LoVo (cell line): Measurements from ENCODE around the gene NFE2L3.
A peak's percentile ranks its signal among the peaks of the same experiment; 100 is the strongest.
"Not testable (repeated sequence)": the region's sequence is repeated elsewhere in the genome, so short reads cannot be mapped to it uniquely, and the experiment has no call there.

Experiments used
- DNase-seq: peaks from one replicate; pipeline ENCODE4 v3.0.0-alpha.2; 2016; ENCODE audit warnings: low spot score

The NFE2L3 gene

DNA sequence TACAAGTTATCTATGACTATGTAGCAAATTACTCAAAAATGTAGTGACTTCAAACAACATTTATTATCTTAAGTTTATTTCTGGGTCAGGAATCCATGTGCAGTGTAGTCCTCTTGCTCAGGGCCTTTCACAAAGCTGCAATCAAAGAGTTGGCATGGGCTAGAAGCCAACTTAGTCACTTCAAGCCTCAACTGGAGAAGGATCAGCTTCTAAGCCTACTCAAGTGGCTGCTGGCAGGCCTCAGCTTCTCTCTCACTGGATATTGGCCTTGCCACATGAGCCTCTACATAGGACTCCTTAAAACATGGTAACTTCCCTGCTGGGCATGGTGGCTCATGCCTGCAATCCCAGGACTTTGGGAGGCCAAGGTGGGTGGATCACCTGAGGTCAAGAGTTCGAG is 5.0 kb upstream of the NFE2L3 start:
- no peak for DNase-seq

GRCh38 chr7:26147646-26148306 is 4.2 kb upstream of the NFE2L3 start:
- not testable (repeated sequence) for DNase-seq

- DNase-seq: not testable (repeated sequence)
Observed at GRCh38 chr7:26148307-26148700, 3.7 kb upstream of the NFE2L3 start.

DNA sequence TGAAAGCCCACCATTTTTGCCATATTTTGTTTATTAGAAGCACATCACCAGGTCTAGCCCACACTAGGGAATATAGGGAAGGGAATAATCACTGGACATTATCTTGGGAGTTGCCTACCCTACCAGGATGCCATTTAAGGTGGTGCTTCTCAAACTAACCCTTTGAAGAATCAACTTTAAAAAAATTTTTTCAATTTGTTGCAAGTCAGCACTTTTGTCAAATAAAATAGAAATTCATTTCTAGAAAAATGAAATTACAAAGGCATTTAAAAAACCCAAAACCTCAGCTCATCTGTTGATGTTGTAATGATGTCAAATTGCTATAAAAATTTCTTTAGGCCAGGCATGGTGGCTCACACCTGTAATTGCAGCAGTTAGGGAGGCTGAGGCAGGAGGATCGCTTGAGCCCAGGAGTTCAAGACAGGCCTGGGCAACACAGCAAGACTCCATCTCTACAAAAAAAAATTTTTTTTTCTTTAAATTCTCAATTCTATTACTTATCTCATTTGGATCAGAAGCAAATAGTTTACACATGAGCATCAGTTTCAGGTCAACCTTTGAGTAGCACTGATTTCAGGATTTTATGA is 2.5 kb upstream of the NFE2L3 start:
- DNase-seq: no peak

DNA sequence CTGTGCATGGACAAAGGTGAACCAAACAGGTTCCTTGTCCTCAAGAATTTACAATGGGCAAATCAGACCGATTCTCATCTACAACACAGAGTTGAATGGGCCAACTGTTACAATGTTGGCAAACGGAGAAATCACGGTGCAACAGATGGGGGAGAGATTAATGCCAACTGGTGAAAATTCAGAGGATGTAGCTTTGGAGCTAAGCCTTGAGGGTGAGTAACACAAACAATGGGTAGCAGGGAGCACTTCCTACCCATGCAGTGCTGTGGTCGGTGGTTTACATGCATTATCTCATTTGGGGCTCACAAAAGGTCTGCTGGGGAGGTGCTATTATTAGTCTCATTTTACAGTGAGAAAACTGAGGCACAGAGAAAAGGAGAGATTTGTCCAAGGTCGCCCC is 902 bp upstream of the NFE2L3 start:
- DNase-seq: no peak

DNA sequence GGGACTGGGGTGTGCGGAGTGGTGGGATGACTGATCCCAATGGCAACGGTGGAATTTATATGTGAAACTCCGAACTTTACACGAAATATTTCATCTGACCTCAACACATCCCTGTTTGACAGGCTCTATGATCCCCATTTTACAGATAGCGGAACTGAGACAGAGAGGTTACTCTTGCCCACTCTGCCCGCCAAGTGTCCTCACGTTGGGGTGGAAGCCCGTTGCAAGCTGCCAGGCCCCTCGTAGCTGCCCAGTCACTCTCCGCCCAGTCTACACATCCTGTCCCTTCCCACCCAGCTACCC is 397 bp upstream of the NFE2L3 start:
- no peak for DNase-seq

DNA sequence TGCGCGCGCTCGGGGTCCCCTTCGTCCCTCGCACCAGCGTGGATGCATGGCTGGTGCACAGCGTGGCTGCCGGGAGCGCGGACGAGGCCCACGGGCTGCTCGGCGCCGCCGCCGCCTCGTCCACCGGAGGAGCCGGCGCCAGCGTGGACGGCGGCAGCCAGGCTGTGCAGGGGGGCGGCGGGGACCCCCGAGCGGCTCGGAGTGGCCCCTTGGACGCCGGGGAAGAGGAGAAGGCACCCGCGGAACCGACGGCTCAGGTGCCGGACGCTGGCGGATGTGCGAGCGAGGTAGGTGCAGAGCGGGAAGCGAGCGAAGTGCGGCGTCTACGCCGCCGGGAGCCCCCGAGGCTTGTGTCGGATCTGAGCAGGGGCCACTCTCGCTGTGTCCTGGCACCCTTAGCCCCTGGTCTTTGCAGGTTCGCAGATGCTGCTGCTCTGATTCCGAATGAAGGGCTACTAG is 813 bp downstream of the NFE2L3 start:
- DNase-seq: not testable (repeated sequence)

DNA sequence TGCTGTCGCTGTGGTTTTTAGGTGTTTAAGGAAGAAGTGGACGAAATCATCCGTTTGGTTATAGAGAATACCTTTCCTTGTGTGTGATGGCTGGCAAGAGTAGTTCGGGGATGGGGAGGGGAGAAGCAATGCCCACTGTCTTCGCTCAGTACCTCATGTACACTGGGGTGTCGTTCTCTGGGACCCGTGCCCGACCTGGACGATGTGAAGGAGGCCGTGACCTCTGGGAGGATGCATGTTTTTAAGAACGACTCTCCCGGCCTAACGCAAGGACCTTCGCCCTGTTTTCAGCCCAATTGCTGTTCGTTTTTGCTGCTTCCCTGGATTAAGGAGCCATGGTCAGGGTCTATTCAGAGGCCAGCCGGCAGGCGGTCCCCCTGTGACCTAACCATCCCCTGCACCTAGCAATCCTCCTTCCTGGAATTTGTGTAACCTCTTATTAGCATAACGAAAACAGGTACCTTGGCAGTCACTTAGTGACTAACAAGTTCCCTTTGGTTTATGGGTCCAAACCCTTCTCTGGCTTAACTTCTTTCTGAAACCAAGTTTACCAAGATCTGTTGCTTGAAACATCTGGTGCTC is 1.3 kb downstream of the NFE2L3 start:
- peak; percentile 53 for DNase-seq

- peak; percentile 55 for DNase-seq
Observed at GRCh38 chr7:26153823-26154783, 2.1 kb downstream of the NFE2L3 start.

GRCh38 chr7:26155531-26156375 is 3.8 kb downstream of the NFE2L3 start:
- DNase-seq: peak; percentile 64

- DNase-seq: peak; percentile 80
Observed at GRCh38 chr7:26156451-26157420, 4.7 kb downstream of the NFE2L3 start.

- DNase-seq: no peak
Observed at GRCh38 chr7:26157520-26158105, 5.6 kb downstream of the NFE2L3 start.

DNA sequence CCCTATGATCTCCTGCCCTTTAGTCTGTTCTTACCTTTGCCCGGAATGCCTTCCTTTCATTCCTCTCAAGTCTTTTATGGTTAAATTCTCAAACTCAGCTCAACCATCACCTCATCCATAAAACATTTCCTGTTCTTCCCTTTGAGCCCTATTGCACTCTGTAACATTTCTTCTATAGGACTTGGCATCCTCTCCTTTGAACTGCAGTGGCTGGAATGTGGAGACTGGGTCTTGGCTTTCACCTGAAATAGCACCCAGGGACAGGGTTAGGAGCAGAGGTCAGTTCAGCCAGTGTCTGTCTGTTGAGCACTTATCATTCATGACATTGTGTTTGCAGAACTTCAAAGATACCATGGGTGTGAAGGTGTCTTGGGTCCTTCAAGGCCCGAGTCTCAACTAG is 7.2 kb downstream of the NFE2L3 start:
- DNase-seq: no peak

DNA sequence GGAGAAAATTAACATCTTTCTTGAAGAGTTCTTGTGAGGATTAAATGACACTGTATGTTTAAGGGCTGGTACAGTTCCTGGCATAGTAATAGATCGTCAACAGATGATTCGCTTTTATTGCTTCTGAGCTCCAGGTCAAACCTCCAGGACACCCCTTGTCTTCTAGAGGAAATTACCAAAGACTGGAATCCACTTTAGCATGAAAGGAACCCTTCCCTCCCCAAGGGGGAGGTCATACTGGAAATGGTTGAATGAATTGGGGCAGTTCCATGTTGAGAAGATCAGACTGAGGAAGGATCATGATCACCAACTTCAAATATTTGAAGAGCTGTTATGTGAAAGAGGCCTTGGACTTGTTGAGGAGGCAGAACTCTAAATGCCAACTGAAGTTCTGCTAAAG is 8.9 kb downstream of the NFE2L3 start:
- no peak for DNase-seq

DNA sequence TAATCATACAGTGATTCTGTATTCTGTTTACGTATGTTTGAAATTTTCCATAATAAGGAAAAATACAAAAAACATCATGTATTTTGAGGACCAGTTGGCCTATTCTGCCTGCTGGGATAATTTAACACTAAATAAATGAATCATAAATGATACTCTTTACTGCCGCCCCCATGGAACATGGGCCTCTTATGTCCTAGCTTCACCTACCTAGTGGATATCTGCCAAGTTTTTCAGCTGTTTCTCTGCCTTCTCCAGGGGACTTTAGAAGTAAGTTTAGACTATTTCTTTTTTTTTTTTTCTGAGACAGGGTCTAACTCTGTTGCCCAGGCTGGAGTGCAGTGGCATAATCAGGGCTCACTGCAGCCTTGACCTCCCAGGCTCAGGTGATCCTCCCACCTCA is 10.4 kb downstream of the NFE2L3 start:
- DNase-seq: no peak

- not testable (repeated sequence) for DNase-seq
Observed at GRCh38 chr7:26163804-26164203, 11.8 kb downstream of the NFE2L3 start.

DNA sequence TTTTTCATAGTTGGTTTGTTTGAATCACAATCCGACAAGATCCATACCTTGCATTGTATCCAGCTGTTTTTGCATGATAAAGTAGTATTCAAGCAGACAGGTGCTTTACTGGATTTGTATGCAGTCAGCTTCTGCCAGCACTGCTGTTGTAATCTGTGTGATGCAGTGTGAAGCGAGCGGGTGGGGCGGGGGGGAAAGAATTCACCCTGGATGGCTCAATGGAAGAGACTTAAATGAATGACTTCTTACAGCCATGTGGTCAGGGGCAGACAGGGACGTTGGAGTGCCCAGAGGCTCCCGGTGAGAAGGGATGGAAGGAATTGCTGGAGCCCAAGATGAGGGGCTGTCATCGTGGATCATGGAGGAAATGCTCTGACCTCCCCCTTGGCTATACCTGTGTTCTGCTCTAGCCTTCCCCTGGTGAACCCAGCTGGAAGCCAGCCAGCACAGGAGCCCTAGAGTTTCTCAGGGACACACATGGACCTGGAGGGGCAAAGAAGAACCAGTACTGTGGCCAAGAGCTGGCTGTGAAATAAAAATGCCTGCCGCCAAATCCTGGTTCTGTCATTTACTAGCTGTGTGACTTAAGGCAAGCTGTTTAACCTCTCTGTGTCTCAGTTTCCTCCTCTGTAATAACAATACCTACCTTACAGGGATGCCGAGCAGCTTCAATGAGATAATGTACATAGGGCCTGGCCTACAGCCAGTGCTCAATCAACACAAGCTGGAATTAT is 14.1 kb downstream of the NFE2L3 start:
- no peak for DNase-seq

- no peak for DNase-seq
Observed at GRCh38 chr7:26166684-26167266, 14.8 kb downstream of the NFE2L3 start.
